ENCODE data around the gene ZNF778. TPM values are rescaled to one million over a fixed set of nuclear protein-coding genes. Genes with fewer than 3 reads are reported as not detected.
"Not testable (repeated sequence)": the region's sequence is repeated elsewhere in the genome, so short reads cannot be mapped to it uniquely, and the experiment has no call there.

Gene ZNF778
- total and polyA plus RNA-seq, 8 donors = 1.2 to 10.3 (median 5.5) TPM

- H3K9me3 ChIP-seq = no peaks in the 10 kb centered on the region
- no peak overlapping the region for H3K4me3 ChIP-seq
- 59 to 66% methylated on average over 41 to 48 of the region's 48 CpGs for WGBS, 2 donors
- H3K36me3 ChIP-seq = no peaks in the 10 kb centered on the region
- no peaks in the 10 kb centered on the region for H3K27me3 ChIP-seq
- DNase-seq (peak in 3 of 6 donors; percentile 15 to 77 (median 56)), FAIRE-seq (no peak), ATAC-seq (peak in 2 of 4 donors; percentile 11 to 32)
- intact Hi-C loops (cut with DNase I) = no loop called here
- TF ChIP-seq, protein P1, sequence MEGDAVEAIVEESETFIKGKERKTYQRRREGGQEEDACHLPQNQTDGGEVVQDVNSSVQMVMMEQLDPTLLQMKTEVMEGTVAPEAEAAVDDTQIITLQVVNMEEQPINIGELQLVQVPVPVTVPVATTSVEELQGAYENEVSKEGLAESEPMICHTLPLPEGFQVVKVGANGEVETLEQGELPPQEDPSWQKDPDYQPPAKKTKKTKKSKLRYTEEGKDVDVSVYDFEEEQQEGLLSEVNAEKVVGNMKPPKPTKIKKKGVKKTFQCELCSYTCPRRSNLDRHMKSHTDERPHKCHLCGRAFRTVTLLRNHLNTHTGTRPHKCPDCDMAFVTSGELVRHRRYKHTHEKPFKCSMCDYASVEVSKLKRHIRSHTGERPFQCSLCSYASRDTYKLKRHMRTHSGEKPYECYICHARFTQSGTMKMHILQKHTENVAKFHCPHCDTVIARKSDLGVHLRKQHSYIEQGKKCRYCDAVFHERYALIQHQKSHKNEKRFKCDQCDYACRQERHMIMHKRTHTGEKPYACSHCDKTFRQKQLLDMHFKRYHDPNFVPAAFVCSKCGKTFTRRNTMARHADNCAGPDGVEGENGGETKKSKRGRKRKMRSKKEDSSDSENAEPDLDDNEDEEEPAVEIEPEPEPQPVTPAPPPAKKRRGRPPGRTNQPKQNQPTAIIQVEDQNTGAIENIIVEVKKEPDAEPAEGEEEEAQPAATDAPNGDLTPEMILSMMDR (IDR thresholded peaks at IDR 0.05) = no peak
- H3K4me1 ChIP-seq = no peaks in the 10 kb centered on the region
- no peak overlapping the region for H3K27ac ChIP-seq
Observed at GRCh38 chr16:89184933-89185794, 32.3 kb upstream of the ZNF778 start.

DNA sequence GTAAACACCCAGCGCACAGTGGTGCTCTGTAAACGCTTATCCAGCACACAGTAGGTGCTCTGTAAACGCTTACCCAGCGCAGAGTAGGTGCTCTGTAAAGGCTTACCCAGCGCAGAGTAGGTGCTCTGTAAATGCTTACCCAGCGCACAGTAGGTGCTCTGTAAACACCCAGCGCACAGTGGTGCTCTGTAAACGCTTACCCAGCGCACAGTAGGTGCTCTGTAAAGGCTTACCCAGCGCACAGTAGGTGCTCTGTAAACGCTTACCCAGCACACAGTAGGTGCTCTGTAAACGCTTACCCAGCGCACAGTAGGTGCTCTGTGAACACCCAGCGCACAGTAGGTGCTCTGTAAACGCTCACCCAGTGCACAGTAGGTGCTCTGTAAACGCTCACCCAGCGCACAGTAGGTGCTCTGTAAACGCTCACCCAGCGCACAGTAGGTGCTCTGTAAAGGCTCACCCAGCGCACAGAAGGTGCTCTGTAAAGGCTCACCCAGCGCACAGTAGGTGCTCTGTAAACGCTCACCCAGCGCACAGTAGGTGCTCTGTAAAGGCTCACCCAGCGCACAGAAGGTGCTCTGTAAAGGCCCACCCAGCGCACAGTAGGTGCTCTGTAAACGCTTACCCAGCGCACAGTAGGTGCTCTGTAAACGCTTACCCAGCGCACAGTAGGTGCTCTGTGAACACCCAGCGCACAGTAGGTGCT lies 31.5 kb upstream of the ZNF778 start:
- FAIRE-seq; H3K27ac ChIP-seq; ATAC-seq; H3K27me3 ChIP-seq; intact Hi-C loops (cut with DNase I); H3K9me3 ChIP-seq; H3K4me3 ChIP-seq; H3K36me3 ChIP-seq; H3K4me1 ChIP-seq: not testable (repeated sequence)
- 69 to 84% methylated on average over 28 to 30 of the region's 30 CpGs for WGBS, 2 donors
- peak in 2 of 6 donors; percentile 3 to 14 for DNase-seq

DNA sequence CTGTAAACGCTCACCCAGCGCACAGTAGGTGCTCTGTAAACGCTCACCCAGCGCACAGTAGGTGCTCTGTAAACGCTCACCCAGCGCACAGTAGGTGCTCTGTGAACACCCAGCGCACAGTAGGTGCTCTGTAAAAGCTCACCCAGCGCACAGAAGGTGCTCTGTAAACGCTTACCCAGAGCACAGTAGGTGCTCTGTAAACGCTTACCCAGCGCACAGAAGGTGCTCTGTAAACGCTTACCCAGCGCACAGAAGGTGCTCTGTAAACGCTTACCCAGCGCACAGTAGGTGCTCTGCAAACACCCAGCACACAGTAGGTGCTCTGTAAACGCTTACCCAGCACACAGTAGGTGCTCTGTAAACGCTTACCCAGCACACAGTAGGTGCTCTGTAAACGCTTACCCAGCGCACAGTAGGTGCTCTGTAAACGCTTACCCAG lies 30.9 kb upstream of the ZNF778 start:
- H3K27me3 ChIP-seq; ATAC-seq; intact Hi-C loops (cut with DNase I); H3K9me3 ChIP-seq; H3K4me3 ChIP-seq; H3K27ac ChIP-seq; H3K36me3 ChIP-seq; FAIRE-seq; H3K4me1 ChIP-seq: not testable (repeated sequence)
- WGBS, 2 donors = 72 to 79% methylated on average over 20 of the region's 20 CpGs
- DNase-seq = peak in 2 of 6 donors; percentile 4 to 9

DNA sequence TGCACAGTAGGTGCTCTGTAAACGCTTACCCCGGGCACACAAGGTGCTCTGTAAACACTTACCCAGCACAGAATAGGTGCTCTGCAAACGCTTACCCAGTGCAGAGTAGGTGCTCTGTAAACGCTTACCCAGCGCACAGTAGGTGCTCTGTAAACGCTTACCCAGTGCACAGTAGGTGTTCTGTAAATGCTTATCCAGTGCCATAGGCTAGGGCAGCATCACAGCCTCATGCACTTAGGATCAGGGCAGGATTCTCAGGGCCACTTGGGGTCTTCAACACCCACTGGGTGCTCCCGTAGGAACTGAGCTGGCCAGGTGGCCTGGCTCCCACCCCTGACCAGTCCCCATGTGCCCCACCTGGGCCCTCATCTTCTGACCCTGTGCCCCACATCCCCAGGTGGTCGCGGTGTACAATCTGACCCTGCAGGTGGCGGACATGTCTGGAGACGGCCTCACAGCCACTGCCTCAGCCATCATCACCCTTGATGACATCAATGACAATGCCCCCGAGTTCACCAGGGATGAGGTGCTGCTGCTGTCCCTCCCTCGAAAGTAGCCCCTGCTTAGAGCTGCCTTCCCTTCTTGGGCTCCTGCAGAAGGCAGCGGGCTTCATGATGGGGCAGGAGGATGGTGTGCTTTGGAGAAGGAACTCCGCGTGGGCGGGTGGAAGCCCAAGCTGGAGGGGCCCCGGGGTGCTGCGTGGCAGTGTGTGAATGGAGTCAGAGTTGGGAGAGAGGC lies 30.3 kb upstream of the ZNF778 start:
- DNase-seq (peak in 3 of 6 donors; percentile 44 to 79 (median 58)), FAIRE-seq (no peak), ATAC-seq (peak in 3 of 4 donors; percentile 9 to 49 (median 38))
- H3K27me3 ChIP-seq = no peaks in the 10 kb centered on the region
- 47 to 51% methylated on average over 19 of the region's 19 CpGs for WGBS, 2 donors
- H3K27ac ChIP-seq = no peak overlapping the region
- no peaks in the 10 kb centered on the region for H3K9me3 ChIP-seq
- peaks cover 0 to 4% (median 0%) of the 10 kb centered on the region in 3 donors for H3K4me1 ChIP-seq
- intact Hi-C loops (cut with DNase I) = no loop called here
- TF ChIP-seq, protein P1 (IDR thresholded peaks at IDR 0.05) = no peak
- no peaks in the 10 kb centered on the region for H3K36me3 ChIP-seq
- H3K4me3 ChIP-seq = no peak overlapping the region

DNA sequence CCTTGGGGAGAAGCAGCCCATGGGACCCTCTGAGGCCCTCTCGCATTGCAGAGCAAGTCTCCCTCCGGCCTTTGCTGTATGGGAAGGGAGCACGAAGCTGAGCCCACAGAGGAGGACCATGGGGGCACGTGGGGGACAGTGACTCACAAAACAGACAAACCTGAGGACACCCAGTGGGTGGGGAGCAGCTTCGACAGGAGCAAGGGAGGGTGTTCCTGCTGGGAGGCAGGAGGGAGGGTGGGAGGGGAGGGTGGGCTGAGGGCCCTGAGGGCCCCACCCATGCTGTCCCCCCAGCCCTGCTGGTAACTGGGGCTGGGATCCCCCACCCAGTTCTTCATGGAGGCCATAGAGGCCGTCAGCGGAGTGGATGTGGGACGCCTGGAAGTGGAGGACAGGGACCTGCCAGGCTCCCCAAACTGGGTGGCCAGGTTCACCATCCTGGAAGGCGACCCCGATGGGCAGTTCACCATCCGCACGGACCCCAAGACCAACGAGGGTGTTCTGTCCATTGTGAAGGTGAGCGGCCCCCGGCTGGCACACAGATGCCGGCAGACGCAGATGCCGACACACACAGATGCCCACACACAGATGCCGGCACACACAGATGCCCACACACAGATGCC lies 29.6 kb upstream of the ZNF778 start:
- Histone ChIP-seq H3K27me3 (no peaks in the 10 kb centered on the region), H3K4me1 (peaks cover 0 to 4% (median 0%) of the 10 kb centered on the region in 3 donors), H3K9me3 (no peaks in the 10 kb centered on the region), H3K27ac (no peak overlapping the region), H3K36me3 (no peaks in the 10 kb centered on the region), H3K4me3 (no peak overlapping the region)
- peak in 1 of 4 donors; percentile 16 for ATAC-seq
- intact Hi-C loops (cut with DNase I) = no loop called here
- 61 to 73% methylated on average over 19 of the region's 19 CpGs for WGBS, 2 donors
- TF ChIP-seq, protein P1 (IDR thresholded peaks at IDR 0.05) = no peak
- DNase-seq = peak in 2 of 6 donors; percentile 38 to 70
- FAIRE-seq = no peak

DNA sequence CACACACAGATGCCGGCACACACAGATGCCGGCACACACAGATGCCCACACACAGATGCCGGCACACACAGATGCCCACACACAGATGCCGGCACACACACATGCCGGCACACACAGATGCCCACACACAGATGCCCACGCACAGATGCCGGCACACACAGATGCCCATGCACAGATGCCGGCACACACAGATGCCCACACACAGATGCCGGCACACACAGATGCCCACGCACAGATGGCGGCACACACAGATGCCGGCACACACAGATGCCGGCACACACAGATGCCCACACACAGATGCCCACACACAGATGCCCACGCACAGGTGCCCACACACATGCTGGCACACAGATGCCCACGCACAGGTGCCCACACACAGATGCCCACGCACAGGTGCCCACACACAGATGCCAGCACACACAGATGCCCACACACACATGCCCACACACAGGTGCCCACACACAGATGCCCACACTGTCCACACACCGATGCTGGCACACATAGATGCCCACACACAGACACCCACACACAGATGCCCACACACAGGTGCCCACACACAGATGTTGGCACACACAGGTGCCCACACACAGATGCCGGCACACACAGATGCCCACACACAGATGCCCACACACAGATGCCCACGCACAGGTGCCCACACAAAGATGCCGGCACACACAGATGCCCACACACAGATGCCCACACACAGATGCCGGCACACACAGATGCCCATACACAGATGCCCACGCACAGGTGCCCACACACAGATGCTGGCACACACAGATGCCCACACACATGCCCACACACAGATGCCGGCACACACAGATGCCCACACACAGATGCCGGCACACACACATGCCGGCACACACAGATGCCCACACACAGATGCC lies 28.8 kb upstream of the ZNF778 start:
- FAIRE-seq; H3K27me3 ChIP-seq; H3K36me3 ChIP-seq; intact Hi-C loops (cut with DNase I); H3K4me3 ChIP-seq; H3K4me1 ChIP-seq; H3K9me3 ChIP-seq; ATAC-seq; H3K27ac ChIP-seq: not testable (repeated sequence)
- 87% methylated on average over 25 of the region's 25 CpGs for WGBS, 2 donors
- peak in 2 of 6 donors; percentile 11 to 35 for DNase-seq
